Measurements from ENCODE around the gene C1QTNF12.
"Not testable (repeated sequence)": the region's sequence is repeated elsewhere in the genome, so short reads cannot be mapped to it uniquely, and the experiment has no call there.

The C1QTNF12 gene

DNA sequence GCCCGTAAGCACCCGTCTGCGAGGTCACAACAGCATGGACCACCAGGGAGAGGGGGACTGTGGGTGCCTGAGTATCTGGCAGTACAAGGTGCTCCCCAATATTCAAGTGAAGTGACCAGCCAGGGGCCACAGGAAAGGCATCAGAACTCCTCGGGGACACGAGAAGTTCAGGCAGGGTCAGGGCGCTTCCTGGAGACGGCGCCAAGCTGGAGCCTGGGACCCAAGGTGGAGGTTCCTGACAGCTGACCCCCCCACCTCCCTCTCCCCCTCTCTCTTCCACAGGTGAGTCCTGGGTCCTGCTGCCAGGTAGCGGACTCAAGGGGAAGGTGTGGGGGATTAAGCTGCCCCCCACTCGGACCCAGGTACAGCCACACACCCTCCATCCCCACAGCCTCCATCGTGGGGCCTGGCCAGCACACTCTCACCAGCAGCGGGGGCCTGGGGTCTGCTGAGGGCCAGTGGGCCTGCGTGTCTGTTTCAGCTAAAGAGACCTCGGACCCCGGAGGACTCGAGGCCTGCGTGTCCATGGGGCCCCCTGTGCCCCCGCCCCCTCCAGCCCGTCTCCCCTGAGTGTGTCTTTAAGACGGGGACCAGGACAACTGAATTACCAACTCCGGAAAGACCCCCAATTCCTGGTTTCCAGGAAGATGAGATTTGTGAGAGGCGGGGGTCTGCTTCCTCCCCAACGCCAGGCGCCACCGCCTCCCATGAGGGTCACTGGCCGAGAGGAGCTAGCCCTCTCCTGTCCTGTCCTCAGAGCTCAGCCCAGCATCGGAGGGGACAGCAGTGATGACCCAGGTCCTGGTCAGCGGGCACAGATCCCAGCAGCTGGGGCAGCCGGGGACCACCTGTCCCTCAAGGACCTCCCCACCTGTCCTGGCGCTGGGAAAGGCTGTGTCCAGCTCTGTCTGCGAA, 46.3 kb downstream of the C1QTNF12 start:
- DNase-seq (ENCODE audit: low read depth, low spot score): no peak

DNA sequence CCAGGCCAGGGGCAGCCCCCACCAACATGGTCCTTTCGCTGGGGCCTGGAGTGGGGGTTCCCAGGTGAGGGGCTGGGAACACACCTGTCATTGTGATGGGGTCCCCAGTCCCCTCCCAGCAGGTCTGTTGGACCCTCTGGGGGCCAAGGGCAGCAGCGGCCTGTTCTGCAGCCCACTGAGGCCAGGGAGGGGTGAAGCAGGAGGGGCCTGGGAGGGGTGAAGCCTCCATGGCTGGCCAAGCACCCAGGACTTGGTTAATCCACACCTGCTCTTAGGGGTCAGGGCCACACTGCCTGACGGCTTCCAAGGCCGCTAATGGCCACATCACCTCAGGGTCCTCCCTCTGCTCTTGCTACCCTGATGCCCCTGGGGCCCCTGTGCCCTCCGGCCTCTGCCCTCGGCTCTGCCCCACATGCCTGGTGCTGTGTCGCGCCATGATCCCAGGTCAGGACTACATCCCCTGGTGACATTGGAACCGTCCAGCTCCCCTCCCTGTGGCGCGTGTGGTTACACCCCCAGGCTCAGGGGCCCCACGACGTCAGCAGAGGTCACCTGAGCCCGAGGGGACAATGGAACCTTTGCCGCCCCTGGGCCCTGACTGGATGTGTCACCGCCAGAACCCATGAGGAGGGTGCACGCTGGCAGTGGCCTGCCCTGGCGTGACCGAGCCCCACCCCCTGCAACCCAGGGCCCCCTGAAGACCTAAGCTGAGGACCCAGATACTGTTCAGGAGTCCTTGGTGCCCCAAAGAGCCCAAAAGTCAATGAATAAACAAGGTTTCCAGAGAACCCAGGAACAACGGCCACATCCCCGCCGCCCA, 47.2 kb downstream of the C1QTNF12 start:
- DNase-seq (ENCODE audit: low read depth, low spot score): no peak

GRCh38 chr1:1198423-1199140, 47.9 kb downstream of the C1QTNF12 start:
- no peak for DNase-seq (ENCODE audit: low read depth, low spot score)

DNA sequence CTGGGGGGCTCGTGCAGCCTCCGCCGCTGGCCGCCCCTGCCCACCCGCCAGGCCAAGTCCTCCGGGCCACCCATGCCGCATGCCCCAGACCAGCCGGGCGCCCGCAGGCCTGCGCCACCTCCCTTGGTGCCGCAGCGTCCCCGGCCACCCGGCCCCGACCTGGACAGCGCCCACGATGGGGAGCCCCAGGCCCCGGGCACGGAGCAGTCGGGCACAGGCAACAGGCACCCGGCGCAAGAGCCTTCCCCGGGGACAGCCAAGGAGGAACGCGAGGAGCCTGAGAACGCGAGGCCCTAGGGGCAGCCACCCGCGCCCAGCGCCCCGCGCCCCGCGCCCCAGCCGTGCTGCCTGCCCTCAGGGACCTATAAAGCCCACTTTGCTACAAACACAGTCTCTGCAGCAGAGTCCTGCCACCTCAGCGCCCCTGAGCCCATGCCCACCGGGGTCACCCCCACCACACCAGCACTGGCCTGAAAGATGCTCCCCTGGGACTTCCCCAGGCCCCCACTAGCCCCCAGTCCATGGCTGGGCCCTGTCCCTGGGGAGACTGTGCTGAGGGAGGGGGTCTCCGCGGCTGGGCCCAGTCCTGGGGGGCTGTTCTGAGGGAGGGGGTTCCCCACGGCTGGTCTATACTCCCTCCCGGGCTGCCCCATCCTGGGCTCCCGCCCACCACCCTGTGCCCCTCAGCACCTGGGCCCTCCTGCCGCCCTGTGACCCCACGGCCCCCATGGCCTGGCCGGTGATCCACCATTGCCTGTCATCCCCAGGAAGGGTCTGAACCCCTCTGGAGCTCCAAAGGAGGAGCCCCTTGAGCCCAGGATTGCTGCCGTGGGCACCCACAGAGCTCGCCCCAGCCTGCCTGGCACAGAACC, 48.7 kb downstream of the C1QTNF12 start:
- no peak for DNase-seq (ENCODE audit: low read depth, low spot score)

GRCh38 chr1:1197188-1197500, 49.4 kb downstream of the C1QTNF12 start:
- no peak for DNase-seq (ENCODE audit: low read depth, low spot score)

DNA sequence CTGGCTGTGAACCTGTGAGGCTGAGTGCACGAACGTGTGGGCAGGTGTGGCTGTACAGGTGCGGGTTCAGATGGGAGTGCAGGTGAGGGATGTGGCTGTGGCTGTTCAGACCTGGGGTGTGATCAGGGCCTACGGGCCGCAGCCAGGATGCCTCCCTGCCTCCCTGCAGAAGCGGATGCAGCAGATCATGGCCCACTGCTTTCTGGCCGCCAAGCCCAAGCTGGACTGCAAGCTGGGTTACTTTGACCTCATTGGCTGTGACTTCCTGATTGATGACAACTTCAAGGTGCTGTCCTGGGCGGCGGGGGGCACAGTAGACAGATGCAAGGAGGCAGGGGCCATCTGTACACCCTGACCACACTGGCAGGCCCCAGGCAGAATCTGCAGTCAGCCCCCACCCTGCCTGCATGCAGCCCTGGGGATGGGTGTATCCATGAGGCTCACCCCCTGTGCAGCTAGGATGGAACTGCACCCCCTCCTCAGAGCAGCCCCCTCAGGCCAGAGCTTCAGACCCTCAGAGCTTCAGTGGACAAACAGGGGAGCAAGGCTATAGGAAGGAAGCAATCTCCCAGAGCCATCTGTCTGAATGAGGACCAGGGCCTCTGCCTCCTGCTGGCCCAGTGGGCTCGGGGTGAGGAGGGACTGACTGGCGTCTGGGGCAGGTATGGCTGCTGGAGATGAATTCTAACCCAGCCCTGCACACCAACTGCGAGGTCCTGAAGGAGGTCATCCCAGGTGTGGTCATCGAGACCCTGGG, 49.9 kb downstream of the C1QTNF12 start:
- DNase-seq (ENCODE audit: low read depth, low spot score): no peak

GRCh38 chr1:1195726-1196125, 50.8 kb downstream of the C1QTNF12 start:
- not testable (repeated sequence) for DNase-seq (ENCODE audit: low read depth, low spot score)

GRCh38 chr1:1194723-1195122, 51.8 kb downstream of the C1QTNF12 start:
- no peak for DNase-seq (ENCODE audit: low read depth, low spot score)

Measured in activated naive CD8-positive, alpha-beta T cell treated with anti-CD3 and anti-CD28 coated beads, Interleukin-2, amount 50 U/mL, for 16 hours (primary cell).